Measurements from ENCODE around the gene TSEN54. TPM values are rescaled to one million over a fixed set of nuclear protein-coding genes. Genes with fewer than 3 reads are reported as not detected.

TSEN54 gene
- polyA plus RNA-seq, 1 donor (not counting 4 experiments of a cell fraction or from before 2014, with no cell fraction given): 24.1 TPM

- no peak overlapping the region for H3K4me3 ChIP-seq (ENCODE audit: control insufficient read depth in 2 of 3, extremely low read depth in 1 of 3, insufficient read depth in 2 of 3, low read depth in 1 of 3, low read length in 3 of 3)
- H3K27ac ChIP-seq (ENCODE audit: control insufficient read depth, insufficient read depth, low read length): no peak overlapping the region
- no peaks in the 10 kb centered on the region for H3K9me1 ChIP-seq (ENCODE audit: control insufficient read depth, extremely low read depth, insufficient read depth, low read length)
- no peaks in the 10 kb centered on the region for H4K20me1 ChIP-seq (ENCODE audit: control insufficient read depth, extremely low read depth, insufficient read depth, low read length)
- H3K27me3 ChIP-seq (ENCODE audit: control insufficient read depth, extremely low read depth, insufficient read depth, low read length): no peaks in the 10 kb centered on the region
- no peaks in the 10 kb centered on the region for H3K79me2 ChIP-seq (ENCODE audit: control insufficient read depth, insufficient read depth, low read length)
- peaks cover 0 to 2% of the 10 kb centered on the region in 2 experiments for H3K36me3 ChIP-seq (ENCODE audit: control insufficient read depth in 2 of 2, extremely low read depth in 1 of 2, insufficient read depth in 2 of 2, low read length in 2 of 2)
- no peak for FAIRE-seq
- H3K9me3 ChIP-seq (ENCODE audit: control insufficient read depth, low read depth, low read length): no peaks in the 10 kb centered on the region
- H3K4me1 ChIP-seq (ENCODE audit: control insufficient read depth, extremely low read depth, insufficient read depth, low read length): peaks cover 16% of the 10 kb centered on the region
- no peak for TF ChIP-seq EZH2 (IDR thresholded peaks at IDR 0.05; ENCODE audit: low read length)
- TF ChIP-seq, protein P1, sequence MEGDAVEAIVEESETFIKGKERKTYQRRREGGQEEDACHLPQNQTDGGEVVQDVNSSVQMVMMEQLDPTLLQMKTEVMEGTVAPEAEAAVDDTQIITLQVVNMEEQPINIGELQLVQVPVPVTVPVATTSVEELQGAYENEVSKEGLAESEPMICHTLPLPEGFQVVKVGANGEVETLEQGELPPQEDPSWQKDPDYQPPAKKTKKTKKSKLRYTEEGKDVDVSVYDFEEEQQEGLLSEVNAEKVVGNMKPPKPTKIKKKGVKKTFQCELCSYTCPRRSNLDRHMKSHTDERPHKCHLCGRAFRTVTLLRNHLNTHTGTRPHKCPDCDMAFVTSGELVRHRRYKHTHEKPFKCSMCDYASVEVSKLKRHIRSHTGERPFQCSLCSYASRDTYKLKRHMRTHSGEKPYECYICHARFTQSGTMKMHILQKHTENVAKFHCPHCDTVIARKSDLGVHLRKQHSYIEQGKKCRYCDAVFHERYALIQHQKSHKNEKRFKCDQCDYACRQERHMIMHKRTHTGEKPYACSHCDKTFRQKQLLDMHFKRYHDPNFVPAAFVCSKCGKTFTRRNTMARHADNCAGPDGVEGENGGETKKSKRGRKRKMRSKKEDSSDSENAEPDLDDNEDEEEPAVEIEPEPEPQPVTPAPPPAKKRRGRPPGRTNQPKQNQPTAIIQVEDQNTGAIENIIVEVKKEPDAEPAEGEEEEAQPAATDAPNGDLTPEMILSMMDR (optimal IDR thresholded peaks at IDR 0.05 in 1 of 3, IDR thresholded peaks at IDR 0.05 in 1 of 3, conservative IDR thresholded peaks at IDR 0.05 in 1 of 3; ENCODE audit: extremely low read depth in 1 of 3, insufficient read depth in 2 of 3, low read length in 3 of 3): no peak
- no peak overlapping the region for H3K4me2 ChIP-seq (ENCODE audit: control insufficient read depth, extremely low read depth, insufficient read depth, low read depth, low read length)
- dilution Hi-C loops (cut with MboI; ENCODE audit: extremely low pct_ligation_motif_present, low sequenced_read_pairs): no loop called here
- H2AFZ ChIP-seq (ENCODE audit: control insufficient read depth, low read length): peak overlapping the region; percentile 43
- peak overlapping the region; percentile 22 for H3K9ac ChIP-seq (ENCODE audit: control insufficient read depth, extremely low read depth, insufficient read depth, low read length)
- no peak for DNase-seq (ENCODE audit: low read depth, low spot score)
These were observed 33.8 kb downstream of the TSEN54 start for GRCh38 chr17:75550139-75550465.

- Histone ChIP-seq H3K4me2 (ENCODE audit: control insufficient read depth, extremely low read depth, insufficient read depth, low read depth, low read length) (no peak overlapping the region), H2AFZ (ENCODE audit: control insufficient read depth, low read length) (no peak overlapping the region), H3K4me1 (ENCODE audit: control insufficient read depth, extremely low read depth, insufficient read depth, low read length) (peaks cover 16% of the 10 kb centered on the region), H3K27me3 (ENCODE audit: control insufficient read depth, extremely low read depth, insufficient read depth, low read length) (no peaks in the 10 kb centered on the region), H3K9me1 (ENCODE audit: control insufficient read depth, extremely low read depth, insufficient read depth, low read length) (no peaks in the 10 kb centered on the region), H4K20me1 (ENCODE audit: control insufficient read depth, extremely low read depth, insufficient read depth, low read length) (peaks cover under 1% of the 10 kb centered on the region), H3K36me3 (ENCODE audit: control insufficient read depth in 2 of 2, extremely low read depth in 1 of 2, insufficient read depth in 2 of 2, low read length in 2 of 2) (no peaks in the 10 kb centered on the region), H3K9ac (ENCODE audit: control insufficient read depth, extremely low read depth, insufficient read depth, low read length) (no peak overlapping the region), H3K27ac (ENCODE audit: control insufficient read depth, insufficient read depth, low read length) (no peak overlapping the region), H3K79me2 (ENCODE audit: control insufficient read depth, insufficient read depth, low read length) (no peaks in the 10 kb centered on the region), H3K4me3 (ENCODE audit: control insufficient read depth in 2 of 3, extremely low read depth in 1 of 3, insufficient read depth in 2 of 3, low read depth in 1 of 3, low read length in 3 of 3) (no peak overlapping the region), H3K9me3 (ENCODE audit: control insufficient read depth, low read depth, low read length) (no peaks in the 10 kb centered on the region)
- dilution Hi-C loops (cut with MboI; ENCODE audit: extremely low pct_ligation_motif_present, low sequenced_read_pairs): no loop called here
- FAIRE-seq (no peak), DNase-seq (ENCODE audit: low read depth, low spot score) (no peak)
- TF ChIP-seq, protein P1 (optimal IDR thresholded peaks at IDR 0.05 in 1 of 3, IDR thresholded peaks at IDR 0.05 in 1 of 3, conservative IDR thresholded peaks at IDR 0.05 in 1 of 3; ENCODE audit: extremely low read depth in 1 of 3, insufficient read depth in 2 of 3, low read length in 3 of 3): no peak
- no peak for TF ChIP-seq EZH2 (IDR thresholded peaks at IDR 0.05; ENCODE audit: low read length)
These were observed 34.9 kb downstream of the TSEN54 start for GRCh38 chr17:75551266-75551665.

Data from keratinocyte (primary cell).